Activated CD8-positive, alpha-beta memory T cell treated with anti-CD3 and anti-CD28 coated beads for 24 hours (primary cell): ENCODE results near the gene SHC1.

Experiments
- DNase-seq: peaks from one replicate; pipeline ENCODE4 v3.0.0-alpha.2; 2020

Gene SHC1

DNA sequence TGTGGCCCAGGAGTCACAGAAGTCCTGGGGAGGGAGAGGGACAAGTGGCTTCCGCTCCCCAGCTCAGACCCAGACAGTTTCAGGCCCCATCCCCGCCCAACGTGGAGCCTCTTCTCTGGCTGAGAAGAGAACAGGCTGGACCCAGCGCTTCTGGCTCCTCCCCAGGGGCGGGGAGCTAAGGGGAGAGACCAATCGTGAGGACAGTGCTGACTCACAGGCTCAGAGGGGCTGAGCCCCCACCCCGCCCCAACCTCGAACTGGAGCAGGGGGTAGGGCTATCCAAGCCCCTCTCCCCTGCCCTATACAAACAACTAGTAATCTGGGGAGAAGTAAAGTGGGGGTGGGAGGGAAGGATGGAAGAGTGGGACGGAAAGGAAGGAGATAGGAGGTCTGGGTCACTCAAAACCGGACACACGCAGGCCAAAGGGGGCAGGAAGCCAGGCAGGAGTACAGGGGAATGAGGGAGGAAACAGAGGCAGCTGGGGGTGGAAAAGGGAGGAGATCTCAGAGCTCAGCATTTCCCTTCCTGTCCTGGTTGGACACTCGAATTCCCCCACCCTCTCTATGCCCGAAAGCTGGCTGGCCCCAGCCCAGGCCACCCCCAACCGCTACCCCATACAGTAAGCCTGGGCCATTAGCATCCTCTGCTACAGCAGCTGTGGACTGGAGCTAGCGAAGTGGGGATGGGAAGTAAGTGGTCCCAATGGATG is at the start of gene SHC1:
Gene SHC1 (minus strand): TSS at position 117 of the 710 bp plus-strand sequence. CDS start 221 bp downstream, outside the sequence.
- no peak for DNase-seq

- DNase-seq = no peak
Observed at GRCh38 chr1:155019377-155020245, 49.1 kb upstream of the SHC1 start.

DNA sequence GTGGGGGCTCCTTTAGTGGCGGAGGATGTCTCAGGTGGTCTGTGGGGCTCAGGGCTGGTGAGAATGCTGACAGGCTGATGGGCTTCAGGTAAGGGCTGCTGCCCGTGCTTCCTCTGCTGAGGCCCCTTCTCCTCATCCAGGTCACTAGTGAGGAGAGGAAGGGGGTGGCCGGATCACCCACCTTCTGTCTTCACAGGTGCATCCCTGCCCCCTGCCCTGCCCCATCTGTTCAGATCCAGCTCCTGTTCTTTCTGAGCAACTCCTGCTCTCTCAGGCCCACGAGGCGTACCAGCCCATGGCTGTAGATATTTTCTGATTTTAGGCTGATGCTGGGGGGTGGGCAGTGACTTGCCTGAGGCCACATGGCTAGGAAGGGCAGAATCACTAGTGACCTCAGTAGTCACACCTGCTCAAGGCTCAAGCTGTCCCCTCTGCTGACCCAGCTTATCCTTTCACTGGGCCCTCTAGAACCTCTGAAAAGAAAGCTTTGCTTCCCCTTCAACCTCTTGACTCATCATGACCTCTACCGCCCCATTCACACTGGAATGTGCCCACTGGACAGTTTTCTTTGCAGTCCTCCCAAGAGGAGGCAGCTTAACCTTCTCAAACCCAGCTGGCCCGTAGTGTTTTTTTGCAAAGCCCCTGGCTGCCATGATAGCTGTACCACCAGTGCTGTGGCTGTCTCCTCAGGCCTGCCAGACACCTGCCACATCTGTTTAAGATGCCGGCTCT is 48.2 kb upstream of the SHC1 start:
- DNase-seq = no peak

DNA sequence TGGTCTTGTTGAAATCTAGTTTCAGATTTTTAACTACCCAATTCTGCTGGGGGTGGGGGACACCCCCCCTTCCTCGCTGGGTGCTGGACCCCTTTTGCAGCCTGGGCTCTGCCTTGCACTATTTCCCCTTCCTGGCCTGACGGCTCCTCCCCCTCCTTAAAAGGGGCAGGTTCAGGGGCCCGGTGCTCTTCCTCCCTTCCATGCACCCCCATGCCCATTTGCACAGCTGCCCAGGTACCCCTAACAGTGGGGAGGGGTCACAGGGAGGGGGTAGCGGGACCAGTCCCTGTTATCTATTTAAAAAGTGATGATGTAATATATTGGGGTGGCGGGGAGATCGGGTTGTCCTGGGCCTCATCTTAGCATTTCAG is 47.4 kb upstream of the SHC1 start:
- DNase-seq = no peak

GRCh38 chr1:155017041-155017945 is 46.7 kb upstream of the SHC1 start:
- peak; percentile 94 for DNase-seq

- DNase-seq = no peak
Observed at GRCh38 chr1:155016231-155016831, 45.8 kb upstream of the SHC1 start.

GRCh38 chr1:155015527-155016230 is 45.1 kb upstream of the SHC1 start:
- DNase-seq = no peak

GRCh38 chr1:155014709-155015508 is 44.4 kb upstream of the SHC1 start:
- no peak for DNase-seq

DNA sequence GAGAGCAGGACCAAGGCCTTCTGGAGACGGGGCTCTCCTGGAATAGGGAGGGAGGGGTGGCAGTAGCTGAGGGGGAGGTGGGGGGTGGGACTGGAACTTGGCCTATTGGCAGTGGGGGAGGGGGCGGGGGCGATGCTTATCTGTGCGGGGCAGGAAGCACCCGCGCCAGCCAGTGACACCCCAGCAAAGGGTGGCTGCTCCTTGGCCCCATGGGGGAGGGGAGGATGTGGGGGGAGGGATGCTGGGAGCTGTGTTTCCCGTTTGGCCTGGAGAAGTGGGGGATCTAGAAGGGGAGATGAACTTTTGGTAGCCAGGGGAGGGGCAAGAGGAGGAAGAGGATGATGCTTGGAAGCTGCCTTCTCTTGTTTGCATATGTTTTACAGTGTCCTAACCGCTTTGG is 43.1 kb upstream of the SHC1 start:
- DNase-seq = no peak

DNA sequence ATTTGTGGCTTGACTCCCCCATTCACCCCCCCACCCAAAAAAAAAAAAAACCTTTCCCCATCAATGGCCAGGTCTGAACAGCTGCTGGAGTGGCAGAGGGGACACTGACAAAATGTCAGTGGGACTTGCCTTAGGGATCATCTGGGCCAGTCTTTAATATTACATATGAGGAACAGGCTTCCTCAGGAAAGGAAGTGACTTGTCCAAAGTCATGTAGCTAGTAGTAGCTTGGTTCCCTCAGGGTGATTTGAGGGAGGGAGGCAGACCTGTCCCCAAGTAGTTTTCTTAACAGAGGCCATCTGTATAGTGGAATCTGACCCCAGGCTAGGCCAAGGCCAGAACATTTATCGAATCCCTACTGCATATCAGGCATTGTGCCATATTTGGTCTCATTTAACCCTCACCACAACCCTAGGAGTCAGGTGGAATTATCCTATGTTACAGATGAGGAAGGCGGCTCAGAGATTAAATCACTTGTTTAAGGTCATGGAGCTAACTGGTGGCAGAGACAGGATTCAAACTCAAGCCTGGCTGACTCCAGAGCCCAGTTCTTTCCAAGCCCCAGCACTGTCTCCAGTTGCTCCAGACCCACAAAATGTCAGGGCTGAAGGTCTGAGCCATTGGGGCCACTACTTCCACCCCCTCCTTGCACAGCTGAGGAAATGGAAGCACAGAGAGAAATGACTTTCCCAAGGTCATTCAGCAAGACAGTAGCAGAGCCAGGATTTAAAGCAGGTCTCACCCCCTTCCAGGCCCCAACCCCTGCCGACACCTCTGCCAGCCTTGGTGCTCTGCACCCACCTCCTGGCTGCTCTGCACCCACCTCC is 42.4 kb upstream of the SHC1 start:
- DNase-seq = no peak

DNA sequence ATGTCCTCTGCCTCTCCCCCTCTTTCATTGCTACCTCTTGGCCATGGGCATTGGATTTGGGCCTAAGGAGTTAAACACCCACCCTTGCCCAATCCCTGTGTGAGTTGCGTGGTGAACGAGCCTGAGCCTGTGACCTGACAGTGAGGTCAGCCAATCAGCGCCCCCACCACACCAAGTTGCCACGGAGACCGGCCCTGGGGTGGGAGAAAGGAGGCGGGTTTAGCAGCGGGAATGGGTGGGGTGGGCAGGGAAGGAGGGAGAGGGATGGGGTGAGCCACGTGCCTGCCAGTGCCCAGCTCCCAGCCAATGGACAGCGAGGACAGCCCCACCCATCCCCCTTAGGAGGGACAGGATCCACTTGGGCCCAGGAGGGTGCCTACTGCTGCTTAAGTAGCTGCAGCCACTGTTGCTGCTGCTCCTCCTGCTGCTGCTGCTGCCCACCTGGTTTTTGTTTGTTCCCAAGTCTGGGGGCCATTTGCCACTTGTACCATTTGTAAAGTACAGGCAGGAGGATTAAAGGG is 41.5 kb upstream of the SHC1 start:
- DNase-seq = no peak

DNA sequence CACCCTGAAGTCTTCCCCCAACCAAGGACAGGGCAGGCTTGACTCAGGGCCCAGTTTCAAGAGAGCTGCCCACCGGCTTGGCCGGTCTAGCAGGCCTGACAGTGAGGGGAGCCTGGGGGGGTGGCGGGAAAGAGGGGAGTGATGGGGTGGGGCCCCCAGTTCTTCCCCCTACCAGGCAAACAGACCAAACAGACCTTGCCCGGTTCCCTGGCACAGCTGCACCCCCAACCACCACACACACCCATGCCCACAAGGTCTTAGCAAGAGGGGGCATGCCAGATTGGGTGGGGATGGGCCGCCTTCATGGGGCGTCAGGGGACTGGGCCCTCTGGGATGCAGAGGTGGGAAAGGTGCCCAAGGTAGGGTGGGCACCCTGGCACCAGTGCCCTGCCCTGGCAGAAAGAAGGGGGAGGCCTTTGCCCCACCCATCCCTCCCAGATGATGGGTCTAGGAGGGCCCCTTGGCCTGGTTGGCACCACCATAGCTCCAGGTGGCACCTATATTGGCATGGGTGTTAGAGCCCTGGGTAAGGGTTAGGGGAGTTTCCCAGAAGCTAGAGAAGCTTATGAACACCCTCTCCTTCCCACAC is 41.0 kb upstream of the SHC1 start:
- DNase-seq = no peak

DNA sequence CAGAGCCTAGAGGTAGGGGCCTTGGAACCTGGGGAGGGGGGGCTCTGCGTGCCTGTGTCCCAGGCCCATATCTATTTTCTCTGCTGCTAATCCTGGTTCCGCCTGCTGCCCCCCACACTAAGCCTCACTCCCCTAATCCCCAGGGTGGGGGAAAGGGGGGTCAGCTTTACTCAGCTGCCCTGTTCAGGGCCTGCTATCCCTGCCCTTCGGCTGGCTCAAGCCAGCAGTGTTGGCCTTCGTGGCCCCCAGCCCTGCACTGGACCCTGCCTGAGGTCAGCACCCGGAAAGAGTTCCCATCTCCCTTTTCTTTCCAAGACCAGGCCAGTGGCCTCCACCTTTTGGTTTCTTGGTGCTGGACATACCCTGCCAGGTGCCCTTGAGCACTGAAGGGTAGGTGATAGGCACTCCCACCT is 40.5 kb upstream of the SHC1 start:
- DNase-seq = no peak

DNA sequence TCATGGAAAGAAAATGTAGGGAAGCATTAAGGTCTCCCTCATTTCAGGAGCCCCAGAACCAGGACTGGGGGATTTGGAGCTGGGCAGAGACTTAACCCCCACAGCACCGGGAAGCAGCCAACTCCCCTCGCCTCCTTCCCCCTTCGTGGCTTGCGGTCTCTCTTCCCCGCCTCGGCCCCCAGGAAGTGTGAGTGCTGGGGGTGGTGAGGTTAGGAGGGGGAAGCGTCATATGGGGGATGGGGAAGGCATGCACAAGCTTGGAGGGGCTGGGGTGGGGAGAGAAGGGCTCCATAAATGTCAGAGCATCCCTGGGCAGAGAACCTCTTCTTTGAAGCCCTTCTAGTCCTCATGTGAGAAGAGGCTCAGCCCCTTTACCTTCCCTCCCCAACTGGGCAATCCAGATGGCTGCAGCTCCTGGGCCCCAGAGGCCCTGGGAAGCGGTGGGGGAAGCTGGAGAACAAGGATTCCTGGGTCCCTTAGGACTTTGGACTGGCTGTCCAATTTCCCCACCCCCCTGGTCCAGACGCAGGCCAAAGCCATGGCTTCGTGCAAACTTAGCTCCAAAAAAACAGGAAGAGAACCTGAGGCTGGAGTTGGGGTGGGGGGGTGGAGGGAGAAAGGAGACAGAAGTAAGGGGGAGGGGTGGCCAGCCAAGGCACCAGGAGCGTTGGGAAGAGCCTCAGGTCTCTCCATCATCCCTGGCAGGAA is 39.8 kb upstream of the SHC1 start:
- no peak for DNase-seq

DNA sequence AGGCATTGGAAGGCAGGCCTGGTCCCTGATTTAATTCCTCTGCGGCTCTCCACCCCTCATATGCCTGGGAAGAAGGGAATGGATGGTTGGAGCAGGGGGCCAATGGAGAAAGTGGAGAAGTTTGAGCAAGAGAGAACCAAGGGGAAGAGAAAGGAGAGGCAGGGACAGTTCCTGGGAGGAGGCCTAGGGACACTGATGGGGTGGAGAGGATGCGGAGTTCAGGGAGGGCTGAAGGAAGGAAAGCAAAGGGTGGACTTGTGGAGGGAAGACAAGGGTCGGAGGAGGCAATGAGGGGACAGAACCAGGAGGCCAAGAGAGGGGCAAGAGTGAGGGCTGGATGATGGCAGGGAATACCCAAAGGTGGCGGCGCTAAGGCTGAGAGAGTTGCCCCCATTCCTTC is 39.2 kb upstream of the SHC1 start:
- no peak for DNase-seq

GRCh38 chr1:155009221-155009711 is 38.7 kb upstream of the SHC1 start:
- DNase-seq = no peak

DNA sequence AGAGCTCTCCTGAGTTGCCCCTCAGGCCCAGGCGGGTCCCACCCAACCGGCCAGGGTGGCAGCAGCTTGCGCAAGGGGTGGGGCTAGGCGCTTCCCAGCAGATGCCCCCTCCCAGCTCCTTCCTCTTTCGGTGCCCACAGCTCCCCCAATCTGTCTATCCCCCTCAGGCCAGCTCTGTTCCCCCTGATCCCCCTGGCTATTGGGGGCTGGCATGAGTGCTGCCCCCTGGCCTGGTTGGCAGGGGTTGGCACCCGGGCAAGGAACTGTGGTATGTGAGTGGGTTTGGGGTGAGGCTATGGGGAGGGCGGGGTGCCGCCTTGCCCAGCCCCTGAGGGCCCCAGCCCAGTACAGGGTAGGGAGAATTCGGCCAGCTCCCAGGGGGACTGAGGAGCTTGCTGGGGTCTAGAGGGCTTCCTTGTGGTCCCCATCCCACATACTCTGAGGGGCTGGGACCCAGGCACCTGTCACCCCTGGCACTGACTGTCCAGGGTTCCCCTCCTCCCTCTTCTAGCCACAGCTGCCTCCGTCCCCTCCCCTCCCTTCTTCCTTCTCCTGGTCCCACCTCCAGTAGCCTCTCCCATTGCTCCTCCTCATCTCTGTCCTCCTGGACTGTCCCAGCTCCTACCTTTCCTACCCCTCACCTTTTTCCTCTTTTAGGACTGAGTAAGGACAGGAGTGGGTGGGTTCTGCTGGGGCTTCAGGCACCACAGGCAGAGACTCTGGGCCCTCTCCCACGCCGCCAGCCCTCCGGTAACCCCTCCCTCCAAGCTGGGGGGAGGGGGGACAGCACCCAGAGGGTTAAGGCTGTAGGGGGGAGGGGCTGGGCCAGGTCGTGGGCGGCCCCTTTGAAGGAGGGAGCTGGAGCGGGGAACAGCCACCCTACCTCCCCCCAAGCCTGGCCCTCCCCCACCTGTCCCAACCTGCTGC is 37.7 kb upstream of the SHC1 start:
- DNase-seq = no peak
